Measurements from ENCODE around the gene PRAC2.

Gene PRAC2

DNA sequence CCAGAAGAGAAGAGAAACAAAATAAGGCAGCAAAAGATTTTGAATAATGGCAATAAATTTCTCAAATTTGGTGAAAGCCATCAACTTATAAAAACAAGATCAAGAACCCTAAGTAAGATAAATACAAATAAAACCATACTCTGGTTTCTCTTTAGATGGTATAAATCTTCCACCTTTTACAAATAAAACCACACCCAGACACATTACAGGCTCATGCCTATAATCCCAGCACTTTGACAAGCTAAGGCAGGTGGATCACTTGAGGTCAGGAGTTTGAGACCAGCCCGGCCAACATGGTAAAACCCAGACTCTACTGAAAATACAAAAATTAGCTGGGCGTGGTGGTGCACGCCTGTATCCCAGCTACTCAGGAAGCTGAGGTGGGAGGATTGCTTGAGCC, 50.3 kb downstream of the PRAC2 start:
- DNase-seq (ENCODE audit: low read depth, low spot score) = no peak
- in situ Hi-C loops (cut with HindIII; ENCODE audit: low sequenced_read_pairs) = no loop called here
- TF ChIP-seq CTCF (IDR thresholded peaks at IDR 0.05; ENCODE audit: low read depth, low read length) = no peak
- no peak overlapping the region for H3K4me3 ChIP-seq (ENCODE audit: low read depth, low read length)

All from astrocyte of the spinal cord (primary cell).